Loucy (cell line): ENCODE results near the gene LAMB4.

Experiments used
- EZH2phosphoT487 ChIP-seq: fragments of 200-600 bp; IDR thresholded peaks from 2 replicates; pipeline ENCODE4 v1.6.1; 2018; ENCODE audit warnings: antibody characterized with exemption, mild to moderate bottlenecking, moderate library complexity, borderline replicate concordance
- TF ChIP-seq, protein P1 (sequence below): fragments of 200-600 bp; sonication (generic); conservative IDR thresholded peaks from 2 replicates; pipeline ENCODE4 v1.5.1; 2014; ENCODE audit warnings: mild to moderate bottlenecking, antibody characterized with exemption, low read length

DNA sequence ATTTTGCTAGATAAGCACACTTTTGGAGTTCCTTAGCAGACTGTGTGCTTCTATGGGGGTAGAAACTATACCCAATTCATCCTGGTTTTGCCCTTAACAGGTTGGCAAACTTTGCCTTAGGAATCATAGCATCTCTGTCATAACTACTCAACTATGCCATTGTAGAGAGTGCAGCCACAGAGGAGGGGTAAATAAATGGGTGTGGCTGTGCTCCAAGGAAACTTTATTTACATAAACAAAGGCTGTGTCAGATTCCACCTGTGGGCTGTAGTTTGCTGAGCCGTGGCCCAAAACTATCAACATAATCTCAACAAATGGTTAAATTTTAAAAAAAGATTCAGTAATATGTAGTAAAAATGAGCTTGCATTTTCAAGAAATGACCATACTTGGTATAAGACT, 75.6 kb downstream of the LAMB4 start:
- TF ChIP-seq, protein P1, sequence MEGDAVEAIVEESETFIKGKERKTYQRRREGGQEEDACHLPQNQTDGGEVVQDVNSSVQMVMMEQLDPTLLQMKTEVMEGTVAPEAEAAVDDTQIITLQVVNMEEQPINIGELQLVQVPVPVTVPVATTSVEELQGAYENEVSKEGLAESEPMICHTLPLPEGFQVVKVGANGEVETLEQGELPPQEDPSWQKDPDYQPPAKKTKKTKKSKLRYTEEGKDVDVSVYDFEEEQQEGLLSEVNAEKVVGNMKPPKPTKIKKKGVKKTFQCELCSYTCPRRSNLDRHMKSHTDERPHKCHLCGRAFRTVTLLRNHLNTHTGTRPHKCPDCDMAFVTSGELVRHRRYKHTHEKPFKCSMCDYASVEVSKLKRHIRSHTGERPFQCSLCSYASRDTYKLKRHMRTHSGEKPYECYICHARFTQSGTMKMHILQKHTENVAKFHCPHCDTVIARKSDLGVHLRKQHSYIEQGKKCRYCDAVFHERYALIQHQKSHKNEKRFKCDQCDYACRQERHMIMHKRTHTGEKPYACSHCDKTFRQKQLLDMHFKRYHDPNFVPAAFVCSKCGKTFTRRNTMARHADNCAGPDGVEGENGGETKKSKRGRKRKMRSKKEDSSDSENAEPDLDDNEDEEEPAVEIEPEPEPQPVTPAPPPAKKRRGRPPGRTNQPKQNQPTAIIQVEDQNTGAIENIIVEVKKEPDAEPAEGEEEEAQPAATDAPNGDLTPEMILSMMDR: no peak
- TF ChIP-seq EZH2phosphoT487: no peak
